Measurements from ENCODE around the gene TTC13.
A peak's percentile ranks its signal among the peaks of the same experiment; 100 is the strongest.

Gene TTC13

GRCh38 chr1:230870916-230871315 lies 107.7 kb downstream of the TTC13 start:
- DNase-seq (ENCODE audit: low read depth), result no peak

GRCh38 chr1:230869500-230869899 lies 109.2 kb downstream of the TTC13 start:
- DNase-seq (ENCODE audit: low read depth), result no peak

GRCh38 chr1:230868736-230869385 lies 109.8 kb downstream of the TTC13 start:
- no peak for DNase-seq (ENCODE audit: low read depth)

GRCh38 chr1:230867903-230868735 lies 110.5 kb downstream of the TTC13 start, which contains the start of gene C1orf198:
C1orf198 (minus strand) TSS chr1:230868521; CDS start chr1:230868512, 9 bp downstream.
- peak; percentile 70 for DNase-seq (ENCODE audit: low read depth)

GRCh38 chr1:230867101-230867902 lies 111.4 kb downstream of the TTC13 start:
- DNase-seq (ENCODE audit: low read depth), result no peak

- no peak for DNase-seq (ENCODE audit: low read depth)
Measured at GRCh38 chr1:230866171-230867070, 112.2 kb downstream of the TTC13 start.

- DNase-seq (ENCODE audit: low read depth), result no peak
Measured at GRCh38 chr1:230865062-230865817, 113.4 kb downstream of the TTC13 start.

- DNase-seq (ENCODE audit: low read depth), result no peak
Measured at GRCh38 chr1:230864441-230864840, 114.2 kb downstream of the TTC13 start.

GRCh38 chr1:230863449-230863848 lies 115.2 kb downstream of the TTC13 start:
- DNase-seq (ENCODE audit: low read depth), result no peak

GRCh38 chr1:230861970-230862595 lies 116.6 kb downstream of the TTC13 start:
- DNase-seq (ENCODE audit: low read depth), result no peak

- no peak for DNase-seq (ENCODE audit: low read depth)
Measured at GRCh38 chr1:230861489-230861888, 117.2 kb downstream of the TTC13 start.

- no peak for DNase-seq (ENCODE audit: low read depth)
Measured at GRCh38 chr1:230860617-230861384, 117.9 kb downstream of the TTC13 start.

GRCh38 chr1:230858918-230859729 lies 119.5 kb downstream of the TTC13 start:
- DNase-seq (ENCODE audit: low read depth), result no peak

GRCh38 chr1:230858236-230858820 lies 120.3 kb downstream of the TTC13 start:
- DNase-seq (ENCODE audit: low read depth), result no peak

- no peak for DNase-seq (ENCODE audit: low read depth)
Measured at GRCh38 chr1:230857822-230858221, 120.8 kb downstream of the TTC13 start.

GRCh38 chr1:230857077-230857476 lies 121.6 kb downstream of the TTC13 start:
- DNase-seq (ENCODE audit: low read depth), result no peak
